NCI-H1417 treated with DMSO at 0.1 percent for 48 hours (cell line): ENCODE measurements around the gene IGSF3.

ENCODE experiments used
- DNase-seq: peaks from one replicate; lab custom pipeline; 2025; lab: John Stamatoyannopoulos, UW

IGSF3 gene

GRCh38 chr1:116686175-116686574, 18.6 kb upstream of the IGSF3 start:
- DNase-seq = no peak

- DNase-seq = no peak
These were observed 17.0 kb upstream of the IGSF3 start for GRCh38 chr1:116684575-116684974.

- DNase-seq = no peak
These were observed 15.2 kb upstream of the IGSF3 start for GRCh38 chr1:116682641-116683221.

DNA sequence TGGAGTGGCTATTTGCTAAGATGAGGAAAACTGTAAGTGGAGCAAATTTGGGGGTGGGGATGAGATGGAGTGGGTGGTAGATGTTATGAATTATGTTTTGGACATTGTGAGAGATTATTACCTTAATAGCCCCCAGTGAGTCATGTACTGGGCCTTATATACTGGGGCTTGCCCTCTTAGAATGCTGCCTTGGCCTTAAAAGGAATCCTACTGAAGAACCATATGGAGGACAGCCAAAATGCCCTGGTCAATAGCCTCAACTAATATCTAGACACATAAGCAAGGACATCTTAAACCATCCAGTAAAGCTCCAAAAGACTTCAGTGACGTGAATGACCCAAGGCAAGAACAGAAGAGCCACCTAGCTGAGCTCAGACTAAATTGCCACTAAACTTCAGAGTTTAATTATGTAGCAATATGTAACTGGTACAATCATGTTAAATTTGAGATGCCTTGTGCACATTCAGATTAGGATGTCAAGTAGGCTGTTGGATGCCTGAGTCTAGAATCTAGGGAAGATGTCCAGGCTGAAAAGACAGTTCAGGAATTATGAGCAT, 13.9 kb upstream of the IGSF3 start:
- no peak for DNase-seq

- no peak for DNase-seq
These were observed 13.2 kb upstream of the IGSF3 start for GRCh38 chr1:116680752-116681151.

- no peak for DNase-seq
These were observed 12.5 kb upstream of the IGSF3 start for GRCh38 chr1:116679828-116680628.

DNA sequence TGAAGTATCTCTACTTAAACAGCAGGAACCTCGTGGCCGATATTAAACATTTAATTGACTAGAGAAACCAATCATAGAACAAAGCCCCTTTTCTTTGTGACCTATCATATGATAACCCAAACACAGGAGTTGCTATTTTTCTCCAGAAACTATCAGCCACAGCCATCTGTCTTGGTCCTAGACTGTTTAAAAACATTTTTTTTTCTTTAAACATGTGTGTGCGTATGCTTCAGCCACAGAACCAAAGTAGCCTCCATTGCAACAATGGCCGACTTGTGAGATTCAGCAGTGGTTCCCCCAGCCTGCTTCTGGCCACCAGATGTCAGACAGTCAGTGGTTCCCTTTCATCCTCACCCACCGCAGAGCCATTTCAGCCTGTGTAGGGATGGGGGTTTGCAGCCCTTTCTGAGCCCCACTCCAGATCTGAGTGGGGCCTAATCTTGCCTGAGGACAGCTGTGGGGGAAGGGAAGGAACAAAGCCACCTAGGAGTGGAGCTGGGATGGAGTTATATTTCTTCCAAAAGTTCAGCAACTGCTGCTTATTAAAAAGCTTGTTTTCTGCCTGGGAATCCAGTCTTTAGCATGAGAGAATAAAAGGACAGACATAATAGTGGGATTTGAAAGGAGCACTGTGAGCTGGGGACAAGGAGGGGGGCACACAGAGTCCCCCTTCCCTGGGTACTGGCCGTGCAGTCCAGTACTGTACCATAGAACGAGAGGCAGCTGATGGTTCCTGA, 11.7 kb upstream of the IGSF3 start:
- DNase-seq = no peak

- DNase-seq = no peak
These were observed 11.2 kb upstream of the IGSF3 start for GRCh38 chr1:116678732-116679090.

GRCh38 chr1:116677474-116678062, 10.0 kb upstream of the IGSF3 start:
- no peak for DNase-seq

GRCh38 chr1:116676291-116676690, 8.8 kb upstream of the IGSF3 start:
- no peak for DNase-seq

DNA sequence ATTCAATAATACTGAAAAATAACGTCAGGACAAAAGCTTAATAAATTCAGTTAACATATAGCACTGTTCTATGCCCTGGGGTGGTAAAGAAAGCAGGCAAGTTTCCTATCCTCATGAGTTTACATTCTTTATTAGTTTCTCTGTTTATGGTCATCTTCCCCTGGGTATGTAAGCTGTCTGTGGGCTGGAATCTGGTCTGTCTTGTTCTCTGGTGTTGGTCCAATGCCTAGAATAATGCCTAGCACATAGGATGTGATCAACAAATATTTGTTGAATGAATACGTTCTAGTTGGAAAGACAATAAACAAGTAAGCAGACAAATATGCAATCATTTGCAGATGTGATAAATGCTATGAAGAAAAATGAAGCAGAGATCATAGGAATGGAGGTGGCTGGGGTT, 7.2 kb upstream of the IGSF3 start:
- no peak for DNase-seq

GRCh38 chr1:116674011-116674531, 6.5 kb upstream of the IGSF3 start:
- DNase-seq = no peak

GRCh38 chr1:116671912-116672311, 4.4 kb upstream of the IGSF3 start:
- no peak for DNase-seq

DNA sequence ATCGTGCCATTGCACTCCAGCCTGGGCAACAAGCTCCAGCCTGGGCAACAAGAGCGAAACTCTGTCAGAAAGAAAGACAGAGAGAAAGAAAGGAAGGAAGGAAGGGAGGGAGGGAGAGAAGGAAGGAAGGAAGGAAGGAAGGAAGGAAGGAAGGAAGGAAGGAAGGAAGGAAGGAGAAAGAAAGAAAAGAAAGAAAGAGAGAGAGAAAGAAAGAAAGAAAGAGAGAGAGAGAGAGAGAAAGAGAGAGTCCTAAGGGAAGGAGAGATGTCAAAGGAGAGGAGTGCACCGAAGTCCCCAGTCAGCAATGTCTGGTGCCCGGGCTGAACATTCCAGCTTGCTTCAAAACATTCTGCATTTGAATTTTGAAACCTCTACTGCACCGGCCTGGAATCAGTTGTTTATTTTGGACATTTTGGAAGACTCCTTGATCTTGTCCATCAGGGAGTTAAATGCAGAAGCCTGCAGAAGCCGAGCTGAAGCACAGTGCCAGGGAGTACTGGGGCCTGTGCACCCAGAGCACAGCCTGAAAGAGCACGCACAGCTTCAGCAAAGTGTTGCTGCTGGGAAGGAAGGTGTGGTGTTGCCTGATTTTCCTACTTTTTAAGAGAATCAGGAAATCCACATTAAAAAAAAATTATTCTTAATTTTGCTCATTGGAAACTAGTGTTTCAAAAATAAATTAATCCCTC, 3.7 kb upstream of the IGSF3 start:
- DNase-seq = no peak

GRCh38 chr1:116668277-116668676, 744 bp upstream of the IGSF3 start:
- no peak for DNase-seq

DNA sequence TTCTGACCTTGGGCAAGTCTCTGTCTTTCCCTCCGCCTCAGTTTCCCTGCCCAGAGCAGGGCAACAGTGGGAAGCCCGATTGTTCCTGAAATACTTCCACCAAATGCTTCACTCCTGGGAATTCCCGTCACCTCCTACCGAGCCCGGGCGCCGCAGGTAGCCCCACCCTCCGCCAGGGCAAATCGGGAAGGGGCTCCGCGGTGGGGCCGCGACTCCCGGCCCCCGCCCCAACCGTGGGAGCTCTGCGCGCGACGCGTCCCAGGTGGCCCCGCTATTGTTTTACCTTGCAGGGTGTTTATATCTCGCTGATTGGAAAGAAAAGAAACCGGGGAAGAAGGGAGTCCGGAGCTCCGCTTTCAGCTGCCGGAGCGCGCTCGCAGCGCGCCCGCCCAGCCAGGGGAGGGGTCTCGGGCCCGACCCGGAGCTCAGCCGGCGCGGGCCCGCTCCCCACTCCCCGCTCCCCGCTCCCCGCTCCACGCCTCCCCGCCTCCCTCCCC, 407 bp downstream of the IGSF3 start:
- DNase-seq = no peak

GRCh38 chr1:116666187-116667077, 1.1 kb downstream of the IGSF3 start:
- no peak for DNase-seq

DNA sequence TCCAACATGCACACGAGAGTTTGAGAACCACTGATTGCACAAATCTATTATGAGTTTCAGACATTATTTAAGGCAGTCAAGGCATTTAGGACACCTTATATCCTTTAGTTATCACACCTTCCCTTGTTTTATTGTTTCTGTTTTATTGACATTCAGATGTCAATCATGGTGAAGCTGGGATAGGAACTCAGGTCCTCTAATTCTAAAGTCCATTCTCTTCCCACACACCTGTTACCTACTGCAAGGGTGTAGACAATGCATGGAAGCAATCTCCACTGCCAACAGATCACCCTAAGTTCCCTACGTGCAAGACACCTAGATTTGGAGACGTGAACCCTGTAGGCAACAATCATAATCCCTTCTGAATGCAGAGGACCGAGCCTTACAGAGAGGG, 2.6 kb downstream of the IGSF3 start:
- DNase-seq = no peak

DNA sequence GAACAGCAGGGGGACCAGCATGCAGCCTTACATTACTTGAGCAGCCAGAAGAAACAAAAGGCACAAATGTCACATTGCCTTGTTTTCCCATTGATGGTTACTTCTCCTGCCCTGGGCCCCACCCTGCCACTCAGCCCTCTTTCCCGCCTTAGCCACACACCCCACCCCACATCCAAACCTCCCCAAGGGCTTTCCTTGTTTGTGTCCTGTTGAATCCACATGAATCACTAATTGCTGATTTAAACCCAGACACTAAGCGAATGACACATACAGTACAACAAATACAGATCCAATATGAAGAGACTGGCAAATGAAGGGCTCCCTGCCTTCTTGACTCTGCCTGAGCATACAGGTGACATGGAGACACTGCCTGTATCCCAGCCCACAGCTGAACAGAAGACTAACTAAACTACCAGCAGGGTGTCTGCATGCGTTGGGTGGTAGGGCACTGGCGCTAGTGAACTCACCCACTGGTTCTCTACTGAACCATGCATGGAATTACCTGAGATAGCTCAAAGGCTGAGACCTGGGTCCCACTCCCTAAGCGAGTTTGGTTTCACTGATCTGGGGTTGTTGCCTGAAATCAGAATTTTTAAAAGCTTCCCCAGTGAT, 3.1 kb downstream of the IGSF3 start:
- DNase-seq = peak; percentile 55

- DNase-seq = no peak
These were observed 3.7 kb downstream of the IGSF3 start for GRCh38 chr1:116663821-116664220.
